SU-DHL-6 (cell line): ENCODE data around the gene ADIPOR1.

ENCODE experiments used
- H2AFZ ChIP-seq: fragments of 200-600 bp; sonication (generic); 2 replicates; pipeline ENCODE4 v1.6.1; 2014; ENCODE audit warnings: low read depth, mild to moderate bottlenecking, moderate library complexity, mixed read lengths, antibody characterized with exemption, low read length; ENCODE audit not compliant: severe bottlenecking
- H3F3A ChIP-seq: fragments of 200-600 bp; shearing (Covaris generic); 2 replicates; pipeline ENCODE4 v1.6.0; 2016; ENCODE audit warnings: antibody characterized with exemption, mild to moderate bottlenecking; ENCODE audit not compliant: insufficient read depth
- H3K27ac ChIP-seq: fragments of 200-600 bp; sonication (generic); 2 replicates; pipeline ENCODE4 v1.5.1; 2016; ENCODE audit warnings: low read depth, mild to moderate bottlenecking, low read length, moderate library complexity, mixed read lengths
- H3K27me3 ChIP-seq: fragments of 200-600 bp; sonication (generic), shearing (Covaris generic); 2 replicates; pipeline ENCODE4 v1.6.0; 2014; ENCODE audit warnings: mild to moderate bottlenecking, low read length
- H3K36me3 ChIP-seq: fragments of 200-600 bp; sonication (generic); 2 replicates; pipeline ENCODE4 v1.6.1; 2014; ENCODE audit warnings: mild to moderate bottlenecking, low read length, mixed read lengths
- H3K4me2 ChIP-seq: fragments of 300-600, 200-600 bp; shearing (Covaris generic), sonication (generic); 2 replicates; pipeline ENCODE4 v1.6.0; 2014; ENCODE audit warnings: low read length, low read depth, mild to moderate bottlenecking; ENCODE audit not compliant: poor library complexity, severe bottlenecking
- H3K4me3 ChIP-seq: fragments of 200-600 bp; sonication (generic); 2 replicates; pipeline ENCODE4 v1.5.1; 2014; ENCODE audit warnings: antibody characterized with exemption, low read length, mild to moderate bottlenecking, mixed read lengths; ENCODE audit not compliant: insufficient read depth, poor library complexity, severe bottlenecking
- H3K79me2 ChIP-seq: fragments of 200-600 bp; sonication (generic); 2 replicates; pipeline ENCODE4 v1.6.1; 2014; ENCODE audit warnings: mild to moderate bottlenecking, low read length, moderate library complexity; ENCODE audit not compliant: insufficient read depth
- H3K9ac ChIP-seq: fragments of 200-600 bp; sonication (generic); 2 replicates; pipeline ENCODE4 v1.7.0; 2014; ENCODE audit warnings: mild to moderate bottlenecking, low read length
- H3K9me2 ChIP-seq: fragments of 200-600 bp; sonication (generic); replicated peaks from 2 replicates; pipeline ENCODE4 v1.6.1; 2014; ENCODE audit warnings: low read length; ENCODE audit not compliant: insufficient read depth
- H3K9me3 ChIP-seq: fragments of 200-600 bp; sonication (generic); 2 replicates; pipeline ENCODE4 v1.6.1; 2014; ENCODE audit warnings: low read length, mixed read lengths; ENCODE audit not compliant: insufficient read depth
- H4K20me1 ChIP-seq: fragments of 200-600 bp; sonication (generic); 2 replicates; pipeline ENCODE4 v1.6.1; 2014; ENCODE audit warnings: low read depth, mild to moderate bottlenecking, antibody characterized with exemption, low read length, moderate library complexity, mixed read lengths
- EZH2phosphoT487 ChIP-seq: fragments of 200-600 bp; sonication (generic), shearing (Covaris generic); conservative IDR thresholded peaks from 2 replicates; pipeline ENCODE4 v1.6.1; 2018; ENCODE audit warnings: mild to moderate bottlenecking, antibody characterized with exemption, low read length, moderate library complexity, mixed read lengths
- TF ChIP-seq, protein P1 (sequence below): fragments of 200-600 bp; sonication (generic); IDR thresholded peaks from one replicate; pipeline ENCODE4 v1.5.1; 2017; ENCODE audit warnings: antibody characterized with exemption, mild to moderate bottlenecking, low read length, moderate library complexity; ENCODE audit not compliant: insufficient read depth, poor library complexity, severe bottlenecking

The ADIPOR1 gene

GRCh38 chr1:202982715-202983430, 24.8 kb upstream of the ADIPOR1 start:
- Histone ChIP-seq H2AFZ (no peak overlapping the region), H3K79me2 (no peaks in the 10 kb centered on the region), H3K27me3 (no peaks in the 10 kb centered on the region), H4K20me1 (no peaks in the 10 kb centered on the region), H3K36me3 (no peaks in the 10 kb centered on the region), H3K9ac (no peak overlapping the region), H3K27ac (no peak overlapping the region), H3F3A (no peaks in the 10 kb centered on the region), H3K4me3 (no peak overlapping the region), H3K9me3 (no peaks in the 10 kb centered on the region), H3K4me2 (no peak overlapping the region), H3K9me2 (no peaks in the 10 kb centered on the region)
- TF ChIP-seq, protein P1, sequence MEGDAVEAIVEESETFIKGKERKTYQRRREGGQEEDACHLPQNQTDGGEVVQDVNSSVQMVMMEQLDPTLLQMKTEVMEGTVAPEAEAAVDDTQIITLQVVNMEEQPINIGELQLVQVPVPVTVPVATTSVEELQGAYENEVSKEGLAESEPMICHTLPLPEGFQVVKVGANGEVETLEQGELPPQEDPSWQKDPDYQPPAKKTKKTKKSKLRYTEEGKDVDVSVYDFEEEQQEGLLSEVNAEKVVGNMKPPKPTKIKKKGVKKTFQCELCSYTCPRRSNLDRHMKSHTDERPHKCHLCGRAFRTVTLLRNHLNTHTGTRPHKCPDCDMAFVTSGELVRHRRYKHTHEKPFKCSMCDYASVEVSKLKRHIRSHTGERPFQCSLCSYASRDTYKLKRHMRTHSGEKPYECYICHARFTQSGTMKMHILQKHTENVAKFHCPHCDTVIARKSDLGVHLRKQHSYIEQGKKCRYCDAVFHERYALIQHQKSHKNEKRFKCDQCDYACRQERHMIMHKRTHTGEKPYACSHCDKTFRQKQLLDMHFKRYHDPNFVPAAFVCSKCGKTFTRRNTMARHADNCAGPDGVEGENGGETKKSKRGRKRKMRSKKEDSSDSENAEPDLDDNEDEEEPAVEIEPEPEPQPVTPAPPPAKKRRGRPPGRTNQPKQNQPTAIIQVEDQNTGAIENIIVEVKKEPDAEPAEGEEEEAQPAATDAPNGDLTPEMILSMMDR, result no peak
- no peak for TF ChIP-seq EZH2phosphoT487

DNA sequence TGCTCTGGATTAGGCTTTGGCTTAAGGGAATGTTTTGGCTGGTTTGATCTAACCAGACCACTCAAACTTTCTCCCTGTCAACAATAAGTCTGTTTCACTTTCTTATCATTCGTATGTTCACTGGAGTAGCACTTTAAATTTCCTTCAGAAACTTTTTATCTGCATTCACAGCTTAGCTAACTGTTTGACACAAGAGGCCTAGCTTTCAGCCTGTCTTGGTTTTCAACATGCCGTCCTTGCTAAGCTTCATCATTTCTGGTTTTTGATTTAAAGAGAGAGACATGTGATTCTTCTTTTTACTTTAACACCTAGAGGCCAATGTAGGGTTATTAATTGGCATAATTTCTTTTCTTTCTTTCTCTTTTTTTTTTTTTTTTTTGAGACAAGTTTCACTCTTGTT, 23.8 kb upstream of the ADIPOR1 start:
- Histone ChIP-seq H3K27ac (no peak overlapping the region), H3K4me2 (no peak overlapping the region), H3K36me3 (no peaks in the 10 kb centered on the region), H3F3A (no peaks in the 10 kb centered on the region), H4K20me1 (no peaks in the 10 kb centered on the region), H3K27me3 (no peaks in the 10 kb centered on the region), H3K79me2 (no peaks in the 10 kb centered on the region), H2AFZ (no peak overlapping the region), H3K9ac (no peak overlapping the region), H3K4me3 (no peak overlapping the region), H3K9me3 (no peaks in the 10 kb centered on the region), H3K9me2 (no peaks in the 10 kb centered on the region)
- TF ChIP-seq EZH2phosphoT487, result no peak
- TF ChIP-seq, protein P1, result no peak

DNA sequence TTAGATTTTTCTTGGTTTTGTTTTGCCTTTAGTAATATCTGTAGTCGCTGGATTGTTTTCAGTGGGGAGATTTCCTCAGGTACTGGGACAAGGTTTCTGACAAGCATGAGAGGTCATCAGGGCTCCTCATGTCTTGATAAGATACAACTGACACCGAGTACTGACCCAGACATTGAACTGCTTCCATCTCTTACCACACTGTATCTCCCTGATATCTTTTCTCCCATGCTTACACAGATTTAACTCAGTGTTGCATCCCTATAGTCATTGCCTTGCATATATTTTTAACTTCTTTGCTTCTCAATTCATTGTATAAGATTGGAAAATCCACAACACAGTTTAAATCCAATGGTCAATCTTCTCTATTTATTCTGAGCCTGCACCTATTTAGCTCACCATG, 21.3 kb upstream of the ADIPOR1 start:
- H3K4me2 ChIP-seq, result no peak overlapping the region
- TF ChIP-seq EZH2phosphoT487, result no peak
- TF ChIP-seq, protein P1, result no peak
- H2AFZ ChIP-seq, result no peak overlapping the region
- H3K9me2 ChIP-seq, result no peaks in the 10 kb centered on the region
- no peak overlapping the region for H3K4me3 ChIP-seq
- no peaks in the 10 kb centered on the region for H4K20me1 ChIP-seq
- H3K9me3 ChIP-seq, result no peaks in the 10 kb centered on the region
- no peaks in the 10 kb centered on the region for H3K36me3 ChIP-seq
- H3K9ac ChIP-seq, result no peak overlapping the region
- H3K27ac ChIP-seq, result no peak overlapping the region
- no peaks in the 10 kb centered on the region for H3F3A ChIP-seq
- no peaks in the 10 kb centered on the region for H3K27me3 ChIP-seq
- H3K79me2 ChIP-seq, result no peaks in the 10 kb centered on the region
